ENCODE measurements around the gene NAA60. TPM values are rescaled to one million over a fixed set of nuclear protein-coding genes. Genes with fewer than 3 reads are reported as not detected.
A peak's percentile ranks its signal among the peaks of the same experiment; 100 is the strongest.

Gene NAA60
- total and polyA plus RNA-seq, 4 donors, result 11.3 to 41.3 (median 25.6) TPM

- no peak for TF ChIP-seq FOXA1 (IDR thresholded peaks at IDR 0.05)
- TF ChIP-seq CTCF (IDR thresholded peaks at IDR 0.05; ENCODE audit: low read depth, low read length, missing input control), result no peak
- no peak for TF ChIP-seq HNF4A (conservative IDR thresholded peaks at IDR 0.05)
- no peak for TF ChIP-seq HNF4G (IDR thresholded peaks at IDR 0.05)
- no peak for TF ChIP-seq TAF1 (conservative IDR thresholded peaks at IDR 0.05)
- no peak for TF ChIP-seq RXRA (IDR thresholded peaks at IDR 0.05)
- no peak for TF ChIP-seq EGR1 (IDR thresholded peaks at IDR 0.05; ENCODE audit: low read depth in 2 of 2)
- no peak for TF ChIP-seq RAD21 (IDR thresholded peaks at IDR 0.05)
These were observed 11.2 kb downstream of the NAA60 start (continued) for GRCh38 chr16:3454631-3455147.

- H3K9me3 ChIP-seq (ENCODE audit: control insufficient read depth in 4 of 4, low read length in 3 of 4), result no peaks in the 10 kb centered on the region
- no peaks in the 10 kb centered on the region for H3K36me3 ChIP-seq (ENCODE audit: control insufficient read depth in 4 of 4, insufficient read depth in 3 of 4, low read depth in 1 of 4, low read length in 3 of 4)
- peak; percentile 91 for DNase-seq (ENCODE audit: low spot score)
- H3K4me3 ChIP-seq (ENCODE audit: low read depth in 1 of 3, low read length in 3 of 3), result peak overlapping the region; percentile 62 to 99 (median 89)
- under 1% methylated on average over 83 of the region's 83 CpGs for WGBS
- TF ChIP-seq HNF4A (conservative IDR thresholded peaks at IDR 0.05), result peak in 1 of 2 donors; percentile 33
- peak; percentile 3 to 51 for TF ChIP-seq RAD21 (IDR thresholded peaks at IDR 0.05)
- TF ChIP-seq JUND (IDR thresholded peaks at IDR 0.05), result no peak
- peak; percentile 22 for TF ChIP-seq CTCF (IDR thresholded peaks at IDR 0.05; ENCODE audit: low read depth, low read length, missing input control)
- TF ChIP-seq YY1 (IDR thresholded peaks at IDR 0.05), result peak; percentile 93
- TF ChIP-seq GABPA (IDR thresholded peaks at IDR 0.05 in 1 of 2, conservative IDR thresholded peaks at IDR 0.05 in 1 of 2), result peak in 1 of 2 donors; percentile 61
- TF ChIP-seq RXRA (IDR thresholded peaks at IDR 0.05), result peak in 1 of 2 donors; percentile 47
- TF ChIP-seq ZBTB33 (IDR thresholded peaks at IDR 0.05), result peak; percentile 97
- no peak for TF ChIP-seq NR2F2 (IDR thresholded peaks at IDR 0.05)
- no peak for TF ChIP-seq REST (IDR thresholded peaks at IDR 0.05)
- H3K27me3 ChIP-seq (ENCODE audit: control insufficient read depth in 4 of 4, insufficient read depth in 4 of 4, low read length in 3 of 4), result no peaks in the 10 kb centered on the region
- peak overlapping the region; percentile 91 to 95 for H3K27ac ChIP-seq (ENCODE audit: low read depth in 1 of 2, low read length in 2 of 2)
- peak overlapping the region; percentile 69 to 88 for H3K9ac ChIP-seq (ENCODE audit: low read depth in 1 of 2, low read length in 2 of 2)
- H3K4me1 ChIP-seq (ENCODE audit: control insufficient read depth in 4 of 4, insufficient read depth in 4 of 4, low read length in 3 of 4), result peaks cover 9 to 44% (median 35%) of the 10 kb centered on the region in 4 donors
These were observed 14.2 kb downstream of the NAA60 start for GRCh38 chr16:3457434-3458252.

Data from liver (tissue), 9 donors.